NB4 (cell line): ENCODE results near the gene NAALADL2.
"Not testable (repeated sequence)": the region's sequence is repeated elsewhere in the genome, so short reads cannot be mapped to it uniquely, and the experiment has no call there.

Source experiments
- DNase-seq: peaks from one replicate; pipeline ENCODE4 v3.0.0; 2010; ENCODE audit warnings: low read depth
- H3K4me3 ChIP-seq: one replicate; pipeline ENCODE4 v1.5.1; 2011; ENCODE audit warnings: mild to moderate bottlenecking, low read depth, low read length, moderate library complexity
- MAX ChIP-seq: IDR thresholded peaks from 2 replicates; pipeline ENCODE4 v1.6.1; 2011; ENCODE audit warnings: low read depth, low read length
- MYC ChIP-seq: IDR thresholded peaks from 2 replicates; pipeline ENCODE4 v1.6.1; 2011; ENCODE audit warnings: low read depth, low read length
- POLR2A ChIP-seq: IDR thresholded peaks from 2 replicates; pipeline ENCODE4 v1.6.1; 2011; ENCODE audit warnings: mild to moderate bottlenecking; ENCODE audit not compliant: insufficient read length; ENCODE audit errors: extremely low read depth
- TF ChIP-seq, protein P1 (sequence below): IDR thresholded peaks from one replicate; pipeline ENCODE4 v1.5.1; 2012; ENCODE audit warnings: low read depth, low read length

Gene NAALADL2

GRCh38 chr3:175526191-175526590 is 667.1 kb downstream of the NAALADL2 start:
- no peak for DNase-seq
- no peak for TF ChIP-seq MAX
- TF ChIP-seq MYC, result no peak
- no peak overlapping the region for H3K4me3 ChIP-seq

- peak; percentile 1 for DNase-seq
- peak overlapping the region; percentile 23 for H3K4me3 ChIP-seq
- TF ChIP-seq, protein P1, sequence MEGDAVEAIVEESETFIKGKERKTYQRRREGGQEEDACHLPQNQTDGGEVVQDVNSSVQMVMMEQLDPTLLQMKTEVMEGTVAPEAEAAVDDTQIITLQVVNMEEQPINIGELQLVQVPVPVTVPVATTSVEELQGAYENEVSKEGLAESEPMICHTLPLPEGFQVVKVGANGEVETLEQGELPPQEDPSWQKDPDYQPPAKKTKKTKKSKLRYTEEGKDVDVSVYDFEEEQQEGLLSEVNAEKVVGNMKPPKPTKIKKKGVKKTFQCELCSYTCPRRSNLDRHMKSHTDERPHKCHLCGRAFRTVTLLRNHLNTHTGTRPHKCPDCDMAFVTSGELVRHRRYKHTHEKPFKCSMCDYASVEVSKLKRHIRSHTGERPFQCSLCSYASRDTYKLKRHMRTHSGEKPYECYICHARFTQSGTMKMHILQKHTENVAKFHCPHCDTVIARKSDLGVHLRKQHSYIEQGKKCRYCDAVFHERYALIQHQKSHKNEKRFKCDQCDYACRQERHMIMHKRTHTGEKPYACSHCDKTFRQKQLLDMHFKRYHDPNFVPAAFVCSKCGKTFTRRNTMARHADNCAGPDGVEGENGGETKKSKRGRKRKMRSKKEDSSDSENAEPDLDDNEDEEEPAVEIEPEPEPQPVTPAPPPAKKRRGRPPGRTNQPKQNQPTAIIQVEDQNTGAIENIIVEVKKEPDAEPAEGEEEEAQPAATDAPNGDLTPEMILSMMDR, result no peak
- TF ChIP-seq POLR2A (no peak), MAX (no peak), MYC (no peak)
These were observed 667.6 kb downstream of the NAALADL2 start for GRCh38 chr3:175526609-175527280.

DNA sequence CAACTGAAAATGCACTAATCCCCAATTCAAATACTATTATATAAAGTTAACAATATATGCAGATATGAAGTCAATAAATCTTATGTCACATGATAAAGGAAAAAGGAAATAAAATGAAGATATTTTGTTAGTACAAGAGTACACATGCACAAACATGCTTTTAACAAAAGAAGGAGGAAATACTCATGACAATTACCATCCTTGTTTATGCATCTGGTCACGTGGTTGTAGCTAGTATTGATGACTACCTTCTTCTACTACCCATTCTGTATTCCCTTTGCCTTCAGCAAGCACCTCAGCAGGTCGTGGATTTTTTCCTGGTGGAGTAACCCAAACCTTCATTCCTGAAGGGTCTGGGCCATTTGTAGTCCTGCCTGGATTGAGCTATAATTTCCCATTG is 669.6 kb downstream of the NAALADL2 start:
- not testable (repeated sequence) for H3K4me3 ChIP-seq, DNase-seq

DNA sequence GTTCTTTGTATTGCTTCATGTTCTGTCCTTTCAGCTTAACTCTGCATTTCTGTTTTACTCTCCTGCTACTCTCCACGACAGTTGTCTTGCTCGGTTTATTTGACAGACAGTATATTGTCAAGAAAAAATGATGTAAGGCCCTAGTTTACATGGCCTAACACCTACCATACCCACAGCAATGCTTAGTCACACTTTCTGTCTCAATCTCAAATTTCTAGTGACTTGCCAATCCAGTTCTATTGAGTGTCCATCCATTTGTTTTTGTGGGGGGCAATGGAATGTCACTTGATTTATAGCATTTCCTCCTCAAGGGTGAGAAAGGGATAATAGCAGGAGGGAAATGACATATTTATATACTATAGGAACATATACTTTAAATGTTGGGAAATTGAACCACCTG is 676.2 kb downstream of the NAALADL2 start:
- H3K4me3 ChIP-seq, result no peak overlapping the region
- TF ChIP-seq MYC, result no peak
- TF ChIP-seq MAX, result no peak
- TF ChIP-seq, protein P1, result no peak
- no peak for TF ChIP-seq POLR2A
- no peak for DNase-seq

GRCh38 chr3:175546115-175546514 is 687.0 kb downstream of the NAALADL2 start:
- no peak overlapping the region for H3K4me3 ChIP-seq
- DNase-seq, result no peak
- no peak for TF ChIP-seq MAX
- TF ChIP-seq MYC, result no peak
- TF ChIP-seq POLR2A, result no peak
- TF ChIP-seq, protein P1, result no peak

DNA sequence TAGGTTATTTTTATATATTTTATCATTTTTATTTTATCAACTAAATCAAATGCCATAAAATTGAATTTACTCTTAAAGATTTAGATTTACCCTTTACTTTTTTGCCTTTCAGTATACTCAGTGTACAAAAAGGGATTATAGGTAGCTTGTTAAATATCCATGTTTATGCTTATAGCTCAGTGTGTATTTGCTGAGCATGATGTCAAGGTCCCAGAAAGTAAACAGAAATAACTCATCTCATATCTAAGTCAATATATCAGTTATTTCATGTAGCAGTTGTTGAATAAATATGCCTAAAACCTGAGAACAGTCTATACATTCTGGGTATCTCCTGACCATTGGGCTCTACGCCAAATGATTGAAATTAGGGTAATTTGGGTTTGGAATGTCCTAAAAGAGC is 693.8 kb downstream of the NAALADL2 start:
- no peak overlapping the region for H3K4me3 ChIP-seq
- DNase-seq, result no peak
- TF ChIP-seq POLR2A (no peak), MYC (no peak), MAX (no peak)
- TF ChIP-seq, protein P1, result no peak

DNA sequence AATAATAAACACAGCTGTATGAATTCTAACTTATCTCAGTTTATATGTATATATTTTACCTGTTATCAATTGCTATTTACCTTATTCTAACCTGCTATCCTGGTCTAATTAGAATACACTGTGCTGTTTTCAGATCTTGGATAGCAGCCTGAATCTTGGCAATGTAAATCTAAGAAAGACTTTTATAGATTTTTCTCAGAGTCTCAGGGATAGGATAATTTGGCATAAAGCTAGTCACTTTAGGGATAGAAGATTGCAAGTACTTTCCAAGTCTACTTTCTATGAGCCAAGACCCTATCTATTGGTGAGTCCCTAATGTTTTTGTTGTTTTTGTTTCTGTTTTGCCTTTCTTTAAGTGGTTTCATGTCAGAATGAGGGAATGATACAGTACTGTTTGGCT is 695.7 kb downstream of the NAALADL2 start:
- H3K4me3 ChIP-seq, result no peak overlapping the region
- TF ChIP-seq POLR2A (no peak), MYC (no peak), MAX (no peak)
- TF ChIP-seq, protein P1, result no peak
- no peak for DNase-seq
